Fibroblast of lung (primary cell): ENCODE data around the gene CD300LB. TPM values are rescaled to one million over a fixed set of nuclear protein-coding genes. Genes with fewer than 3 reads are reported as not detected.

Experiments used
- DNase-seq, 2 donors: peaks; one replicate each; pipeline versions ENCODE4 v3.0.0 to v3.0.0-alpha.2; 2010; ENCODE audit warnings: low read depth in 2 of 2
- H2AFZ ChIP-seq: 2 replicates; pipeline ENCODE4 v1.5.1; 2012; ENCODE audit warnings: low read length, control low read depth, inconsistent platforms
- H3K27ac ChIP-seq: 2 replicates; pipeline ENCODE4 v1.5.1; 2011; ENCODE audit warnings: low read length, control low read depth; ENCODE audit not compliant: insufficient read depth
- H3K27me3 ChIP-seq: 2 replicates; pipeline ENCODE4 v1.5.1; 2011; ENCODE audit warnings: mild to moderate bottlenecking, low read length; ENCODE audit not compliant: control insufficient read depth, insufficient read depth
- H3K36me3 ChIP-seq: 2 replicates; pipeline ENCODE4 v1.5.1; 2011; ENCODE audit warnings: low read length; ENCODE audit not compliant: control insufficient read depth, insufficient read depth
- H3K4me1 ChIP-seq: 2 replicates; pipeline ENCODE4 v1.5.1; 2011; ENCODE audit warnings: low read length; ENCODE audit not compliant: control insufficient read depth, insufficient read depth; ENCODE audit errors: extremely low read depth
- H3K4me2 ChIP-seq: 2 replicates; pipeline ENCODE4 v1.5.1; 2011; ENCODE audit warnings: low read length, control low read depth; ENCODE audit not compliant: insufficient read depth; ENCODE audit errors: extremely low read depth
- H3K4me3 ChIP-seq, 4 experiments: fragments of 200-600 bp in 1 of 4; sonication (generic) in 1 of 4; replicated peaks in 1 of 4; 2 replicates each; pipeline ENCODE4 v1.5.1; 2011 to 2016; ENCODE audit warnings: low read length in 4 of 4, low read depth in 3 of 4, mild to moderate bottlenecking in 3 of 4, control low read depth in 2 of 4, inconsistent platforms in 1 of 4, mixed read lengths in 1 of 4; ENCODE audit not compliant: insufficient read depth in 1 of 4; ENCODE audit errors: control extremely low read depth in 1 of 4
- H3K79me2 ChIP-seq: 2 replicates; pipeline ENCODE4 v1.5.1; 2012; ENCODE audit warnings: mild to moderate bottlenecking, low read length, inconsistent platforms; ENCODE audit not compliant: control insufficient read depth, insufficient read depth
- H3K9ac ChIP-seq: 2 replicates; pipeline ENCODE4 v1.5.1; 2011; ENCODE audit warnings: mild to moderate bottlenecking, low read length, control low read depth; ENCODE audit not compliant: insufficient read depth
- H3K9me3 ChIP-seq: 2 replicates; pipeline ENCODE4 v1.5.1; 2012; ENCODE audit warnings: low read depth, low read length; ENCODE audit not compliant: control insufficient read depth, insufficient read depth
- H4K20me1 ChIP-seq: 2 replicates; pipeline ENCODE4 v1.5.1; 2011; ENCODE audit warnings: low read length; ENCODE audit not compliant: control insufficient read depth, insufficient read depth; ENCODE audit errors: extremely low read depth
- EZH2 ChIP-seq: IDR thresholded peaks from 2 replicates; pipeline ENCODE4 v1.5.1; 2012; ENCODE audit warnings: low read length, control low read depth, mild to moderate bottlenecking; ENCODE audit errors: missing control alignments
- polyA plus RNA-seq, 2 donors: library from polyadenylated mRNA; depleted of rRNA in 1 of 2; stranded (reverse) in 1 of 2; unstranded in 1 of 2; fragments of >200 nt; gene quantifications; 2 replicates each; pipeline ENCODE4 v1.2.1, GENCODE V29; 2011 to 2012; ENCODE audit warnings: missing spikeins in 1 of 2
- total RNA-seq: library from RNA; depleted of rRNA; stranded (reverse); fragments of >200 nt; gene quantifications from 2 replicates; pipeline ENCODE4 v1.2.1, GENCODE V29; 2014
- TF ChIP-seq, protein P1 (sequence below), 2 donors: IDR thresholded peaks in 1 of 2; conservative IDR thresholded peaks in 1 of 2; 1 replicate in 1 of 2; 2 replicates in 1 of 2; pipeline ENCODE4 v1.5.1; 2011 to 2012; ENCODE audit warnings: low read length in 2 of 2, control low read depth in 1 of 2, inconsistent platforms in 1 of 2, low read depth in 1 of 2, mild to moderate bottlenecking in 1 of 2

CD300LB gene
- total and polyA plus RNA-seq, 2 donors (not counting 1 experiment from before 2014, with no cell fraction given) = not detected

DNA sequence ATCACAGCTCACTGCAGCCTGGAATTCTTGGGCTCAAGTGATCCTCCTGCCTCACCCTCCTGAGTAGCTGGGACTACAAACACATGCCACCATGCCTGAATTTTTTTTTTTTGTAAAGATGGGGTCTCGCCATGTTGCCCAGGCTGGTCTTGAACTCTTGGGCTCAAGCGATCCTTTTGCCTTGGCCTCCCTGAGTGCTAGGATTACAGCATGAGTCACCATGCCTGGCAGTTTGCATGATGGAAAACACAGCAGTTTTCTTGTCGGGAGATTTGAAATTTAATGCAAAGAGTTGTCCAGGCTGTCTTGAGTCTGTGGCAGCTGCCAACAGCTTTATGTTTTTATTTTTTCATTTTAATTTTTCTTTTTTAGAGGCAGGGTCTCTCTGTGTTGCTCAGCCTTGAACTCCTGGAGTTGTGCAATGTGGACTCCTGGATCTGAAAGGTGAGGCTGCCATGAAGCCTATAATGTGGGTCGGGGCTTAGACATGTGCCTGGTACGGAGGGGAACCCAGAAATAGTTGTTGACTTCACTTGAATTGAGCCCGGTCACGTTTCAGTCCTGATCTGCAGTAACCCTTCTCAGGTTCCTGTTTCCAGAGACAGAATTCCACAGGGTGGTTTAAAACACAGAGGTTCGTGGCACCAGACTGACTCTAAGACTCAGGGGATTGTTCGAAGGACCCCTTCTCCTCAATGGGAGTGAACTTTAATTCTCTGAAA, 46.1 kb downstream of the CD300LB start:
- no peaks in the 10 kb centered on the region for H3K4me1 ChIP-seq
- no peak overlapping the region for H3K9ac ChIP-seq
- no peaks in the 10 kb centered on the region for H3K36me3 ChIP-seq
- H3K27me3 ChIP-seq = no peaks in the 10 kb centered on the region
- H3K79me2 ChIP-seq = no peaks in the 10 kb centered on the region
- no peaks in the 10 kb centered on the region for H3K9me3 ChIP-seq
- H2AFZ ChIP-seq = no peak overlapping the region
- no peak overlapping the region for H3K4me3 ChIP-seq
- no peaks in the 10 kb centered on the region for H4K20me1 ChIP-seq
- H3K4me2 ChIP-seq = no peak overlapping the region
- DNase-seq = no peak
- no peak overlapping the region for H3K27ac ChIP-seq
- TF ChIP-seq EZH2 = no peak
- TF ChIP-seq, protein P1, sequence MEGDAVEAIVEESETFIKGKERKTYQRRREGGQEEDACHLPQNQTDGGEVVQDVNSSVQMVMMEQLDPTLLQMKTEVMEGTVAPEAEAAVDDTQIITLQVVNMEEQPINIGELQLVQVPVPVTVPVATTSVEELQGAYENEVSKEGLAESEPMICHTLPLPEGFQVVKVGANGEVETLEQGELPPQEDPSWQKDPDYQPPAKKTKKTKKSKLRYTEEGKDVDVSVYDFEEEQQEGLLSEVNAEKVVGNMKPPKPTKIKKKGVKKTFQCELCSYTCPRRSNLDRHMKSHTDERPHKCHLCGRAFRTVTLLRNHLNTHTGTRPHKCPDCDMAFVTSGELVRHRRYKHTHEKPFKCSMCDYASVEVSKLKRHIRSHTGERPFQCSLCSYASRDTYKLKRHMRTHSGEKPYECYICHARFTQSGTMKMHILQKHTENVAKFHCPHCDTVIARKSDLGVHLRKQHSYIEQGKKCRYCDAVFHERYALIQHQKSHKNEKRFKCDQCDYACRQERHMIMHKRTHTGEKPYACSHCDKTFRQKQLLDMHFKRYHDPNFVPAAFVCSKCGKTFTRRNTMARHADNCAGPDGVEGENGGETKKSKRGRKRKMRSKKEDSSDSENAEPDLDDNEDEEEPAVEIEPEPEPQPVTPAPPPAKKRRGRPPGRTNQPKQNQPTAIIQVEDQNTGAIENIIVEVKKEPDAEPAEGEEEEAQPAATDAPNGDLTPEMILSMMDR (conservative IDR thresholded peaks at IDR 0.05 in 1 of 2, IDR thresholded peaks at IDR 0.05 in 1 of 2; ENCODE audit: low read depth in 1 of 2, low read length in 2 of 2) = no peak

DNA sequence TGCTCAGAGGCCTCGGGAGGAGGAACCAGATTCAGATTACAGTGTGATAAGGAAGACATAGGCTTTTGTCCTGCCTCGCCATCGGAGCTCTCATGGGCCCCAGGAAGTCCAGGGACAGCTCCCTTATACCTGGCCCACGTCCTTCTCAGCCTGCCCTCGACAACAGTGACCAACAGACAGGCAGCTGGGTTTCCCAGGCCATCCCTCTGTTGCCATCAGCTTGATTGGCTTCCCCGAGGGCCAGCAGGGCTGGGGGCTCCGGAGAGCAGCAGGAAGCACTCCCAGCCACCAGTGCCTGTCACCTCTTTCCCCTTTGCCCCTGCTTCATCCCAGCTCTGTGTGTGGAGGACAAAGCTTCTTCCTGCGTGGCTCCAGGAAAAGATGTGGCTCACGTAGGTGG, 47.2 kb downstream of the CD300LB start:
- no peaks in the 10 kb centered on the region for H3K79me2 ChIP-seq
- no peak for DNase-seq
- no peak overlapping the region for H3K4me2 ChIP-seq
- no peak overlapping the region for H3K4me3 ChIP-seq
- H2AFZ ChIP-seq = no peak overlapping the region
- H3K9me3 ChIP-seq = no peaks in the 10 kb centered on the region
- H3K4me1 ChIP-seq = no peaks in the 10 kb centered on the region
- H4K20me1 ChIP-seq = no peaks in the 10 kb centered on the region
- TF ChIP-seq EZH2 = no peak
- TF ChIP-seq, protein P1 (conservative IDR thresholded peaks at IDR 0.05 in 1 of 2, IDR thresholded peaks at IDR 0.05 in 1 of 2; ENCODE audit: low read depth in 1 of 2, low read length in 2 of 2) = no peak
- H3K27ac ChIP-seq = no peak overlapping the region
- H3K9ac ChIP-seq = no peak overlapping the region
- H3K36me3 ChIP-seq = no peaks in the 10 kb centered on the region
- H3K27me3 ChIP-seq = no peaks in the 10 kb centered on the region

DNA sequence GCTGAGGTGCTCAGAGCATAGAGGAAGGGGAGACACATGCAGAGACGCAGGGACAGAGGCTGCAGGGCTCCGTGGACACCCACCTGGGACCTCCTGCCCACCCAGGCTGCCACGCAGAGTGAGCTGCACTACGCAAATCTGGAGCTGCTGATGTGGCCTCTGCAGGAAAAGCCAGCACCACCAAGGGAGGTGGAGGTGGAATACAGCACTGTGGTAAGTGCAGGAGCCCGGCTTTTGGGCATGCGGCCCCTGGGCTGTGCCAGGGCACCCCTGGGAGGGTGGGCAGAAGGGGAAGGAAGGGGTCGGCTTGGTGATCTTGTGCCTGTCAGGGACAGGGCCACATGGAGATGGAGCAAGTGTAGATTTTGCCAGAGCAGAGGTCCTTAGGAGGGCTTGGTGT, 49.7 kb downstream of the CD300LB start:
- Histone ChIP-seq H4K20me1 (no peaks in the 10 kb centered on the region), H3K27me3 (no peaks in the 10 kb centered on the region), H3K4me2 (no peak overlapping the region), H3K4me3 (no peak overlapping the region), H3K9ac (no peak overlapping the region), H3K27ac (no peak overlapping the region), H3K79me2 (no peaks in the 10 kb centered on the region), H2AFZ (no peak overlapping the region), H3K9me3 (no peaks in the 10 kb centered on the region), H3K36me3 (no peaks in the 10 kb centered on the region), H3K4me1 (no peaks in the 10 kb centered on the region)
- DNase-seq = no peak
- TF ChIP-seq, protein P1 (conservative IDR thresholded peaks at IDR 0.05 in 1 of 2, IDR thresholded peaks at IDR 0.05 in 1 of 2; ENCODE audit: low read depth in 1 of 2, low read length in 2 of 2) = no peak
- no peak for TF ChIP-seq EZH2
